HUES6 (cell line): ENCODE data around the gene ARNT2.

Experiments used
- H3K27ac ChIP-seq: 2 replicates; pipeline ENCODE4 v1.7.0; 2013; ENCODE audit warnings: low read depth, mild to moderate bottlenecking, low read length, inconsistent platforms
- H3K27me3 ChIP-seq: 2 replicates; pipeline ENCODE4 v1.6.1; 2013; ENCODE audit warnings: low read length; ENCODE audit not compliant: control insufficient read depth, insufficient read depth
- H3K36me3 ChIP-seq: 2 replicates; pipeline ENCODE4 v1.6.1; 2013; ENCODE audit warnings: low read length; ENCODE audit not compliant: control insufficient read depth, insufficient read depth
- H3K4me1 ChIP-seq: 2 replicates; pipeline ENCODE4 v1.6.1; 2013; ENCODE audit warnings: low read length; ENCODE audit not compliant: control insufficient read depth, insufficient read depth
- H3K4me3 ChIP-seq: 2 replicates; pipeline ENCODE4 v1.5.1; 2013; ENCODE audit warnings: low read depth, low read length
- H3K9ac ChIP-seq: one replicate; pipeline ENCODE4 v1.6.1; 2013; ENCODE audit warnings: mild to moderate bottlenecking, low read length
- H3K9me3 ChIP-seq: 2 replicates; pipeline ENCODE4 v1.6.1; 2013; ENCODE audit warnings: low read depth, low read length; ENCODE audit not compliant: control insufficient read depth, insufficient read depth

ARNT2 gene

GRCh38 chr15:80586161-80586560 lies 182.0 kb downstream of the ARNT2 start:
- no peaks in the 10 kb centered on the region for H3K36me3 ChIP-seq
- no peak overlapping the region for H3K4me3 ChIP-seq
- no peaks in the 10 kb centered on the region for H3K9me3 ChIP-seq
- H3K4me1 ChIP-seq = peaks cover 7% of the 10 kb centered on the region; the same call in 1 of the 2 replicates
- no peak overlapping the region for H3K27ac ChIP-seq
- H3K9ac ChIP-seq = no peak overlapping the region
- H3K27me3 ChIP-seq = no peaks in the 10 kb centered on the region

GRCh38 chr15:80587007-80587406 lies 182.8 kb downstream of the ARNT2 start:
- H3K9ac ChIP-seq = no peak overlapping the region
- peaks cover 7% of the 10 kb centered on the region; the same call in 1 of the 2 replicates for H3K4me1 ChIP-seq
- H3K4me3 ChIP-seq = no peak overlapping the region
- no peak overlapping the region for H3K27ac ChIP-seq
- no peaks in the 10 kb centered on the region for H3K9me3 ChIP-seq
- no peaks in the 10 kb centered on the region for H3K36me3 ChIP-seq
- no peaks in the 10 kb centered on the region for H3K27me3 ChIP-seq

GRCh38 chr15:80587816-80588456 lies 183.8 kb downstream of the ARNT2 start:
- Histone ChIP-seq H3K4me1 (peaks cover 7% of the 10 kb centered on the region; the same call in 1 of the 2 replicates), H3K27ac (no peak overlapping the region), H3K4me3 (no peak overlapping the region), H3K9ac (no peak overlapping the region), H3K27me3 (no peaks in the 10 kb centered on the region), H3K9me3 (no peaks in the 10 kb centered on the region), H3K36me3 (no peaks in the 10 kb centered on the region)

DNA sequence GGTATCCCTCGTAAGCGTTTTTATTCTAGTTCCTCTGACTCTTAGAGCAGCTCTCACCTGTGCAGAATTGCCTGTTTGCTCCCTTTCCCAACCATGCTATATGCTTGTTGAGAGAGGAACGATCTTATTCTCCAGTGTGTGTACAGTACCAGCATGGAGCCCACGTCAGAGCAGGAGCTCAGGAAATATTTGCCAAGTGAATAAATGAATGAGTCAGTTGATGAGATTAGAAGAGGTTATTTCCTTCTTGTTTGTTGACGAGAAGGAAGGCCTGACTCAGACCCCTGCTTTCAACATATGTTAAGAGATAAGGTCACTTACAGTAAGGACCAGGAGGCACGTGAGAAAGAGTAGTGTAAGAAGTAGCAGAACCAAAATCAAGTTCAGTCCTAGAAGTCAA lies 184.6 kb downstream of the ARNT2 start:
- Histone ChIP-seq H3K9ac (no peak overlapping the region), H3K4me1 (peaks cover 7% of the 10 kb centered on the region; the same call in 1 of the 2 replicates), H3K9me3 (no peaks in the 10 kb centered on the region), H3K4me3 (no peak overlapping the region), H3K27ac (no peak overlapping the region), H3K27me3 (no peaks in the 10 kb centered on the region), H3K36me3 (no peaks in the 10 kb centered on the region)

DNA sequence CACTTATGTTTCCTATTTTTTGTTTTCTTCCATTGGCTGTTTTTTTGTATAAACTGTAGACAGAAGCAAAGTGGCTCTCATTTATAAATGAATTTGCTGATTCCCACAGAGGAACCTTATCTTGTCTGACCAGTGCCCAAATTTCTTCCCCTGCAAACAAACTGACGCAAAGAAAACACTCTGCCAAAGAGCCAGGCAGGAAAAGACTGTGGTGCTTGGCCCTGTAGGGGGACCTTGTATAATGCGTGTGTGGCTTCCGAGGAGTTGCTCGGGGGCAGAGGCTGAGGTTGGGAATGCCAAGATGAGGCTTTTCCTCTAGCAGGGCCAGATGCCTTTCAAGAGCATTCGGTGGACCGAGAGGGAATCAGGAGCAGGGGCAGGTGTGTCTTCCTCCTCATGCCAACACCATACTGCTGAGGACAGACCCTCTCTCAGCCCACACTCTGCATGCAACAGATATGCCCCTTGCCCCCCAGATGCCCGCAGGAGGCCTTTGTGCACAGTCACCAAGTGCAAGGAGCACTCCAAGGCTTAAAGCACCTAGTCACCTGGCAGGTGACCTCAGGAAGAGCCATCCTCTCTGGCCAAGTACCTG lies 186.7 kb downstream of the ARNT2 start:
- Histone ChIP-seq H3K4me3 (no peak overlapping the region), H3K36me3 (no peaks in the 10 kb centered on the region), H3K9ac (no peak overlapping the region), H3K4me1 (peaks cover 7% of the 10 kb centered on the region; the same call in 1 of the 2 replicates), H3K27ac (no peak overlapping the region), H3K9me3 (no peaks in the 10 kb centered on the region), H3K27me3 (no peaks in the 10 kb centered on the region)

GRCh38 chr15:80591471-80591870 lies 187.3 kb downstream of the ARNT2 start:
- H3K9ac ChIP-seq = no peak overlapping the region
- no peak overlapping the region for H3K27ac ChIP-seq
- no peaks in the 10 kb centered on the region for H3K27me3 ChIP-seq
- no peaks in the 10 kb centered on the region for H3K9me3 ChIP-seq
- H3K4me3 ChIP-seq = no peak overlapping the region
- no peaks in the 10 kb centered on the region for H3K36me3 ChIP-seq
- H3K4me1 ChIP-seq = peaks cover 7% of the 10 kb centered on the region; the same call in 1 of the 2 replicates

DNA sequence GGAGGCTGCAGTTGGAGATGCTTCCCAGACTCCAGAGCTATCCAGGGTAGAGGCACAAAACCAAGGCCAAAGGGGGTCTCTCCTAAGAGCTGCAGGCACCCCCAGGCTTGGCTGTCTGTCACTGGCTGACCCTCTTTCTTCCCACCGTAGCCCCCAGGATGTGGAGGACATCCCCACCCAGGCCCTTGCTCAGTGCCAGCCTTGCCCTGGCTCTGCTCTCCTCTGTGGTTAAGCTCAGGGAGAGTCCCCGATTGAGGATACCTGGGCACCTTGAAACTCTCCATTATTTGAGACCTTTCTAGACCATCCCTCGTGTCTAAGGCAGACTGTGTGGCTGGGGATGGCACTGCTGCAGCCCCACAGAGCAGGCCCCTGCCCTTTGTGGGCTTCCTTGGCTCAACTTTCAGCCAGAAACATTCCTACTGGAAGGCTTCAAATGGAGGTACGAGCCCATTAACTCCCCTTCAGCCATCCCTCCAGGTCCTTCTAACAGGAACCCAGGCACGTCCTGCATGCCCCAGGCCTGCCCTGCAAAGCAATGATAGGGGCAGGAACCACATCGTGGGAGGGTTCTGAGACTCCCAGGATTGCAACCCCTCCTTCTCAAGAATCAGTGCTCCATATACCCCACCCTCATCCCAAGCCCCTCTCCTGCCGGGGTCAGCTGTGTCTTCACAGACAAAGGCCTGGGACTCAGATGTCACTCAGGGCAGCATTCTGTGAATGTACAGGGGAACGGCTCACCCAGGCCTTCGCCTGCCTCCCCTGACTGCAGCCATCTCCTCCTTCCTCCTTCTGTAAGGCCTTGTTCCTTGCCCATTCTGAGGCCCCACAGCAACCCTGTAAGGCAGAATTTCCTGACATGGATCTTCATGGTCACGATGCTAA lies 188.0 kb downstream of the ARNT2 start:
- no peak overlapping the region for H3K4me3 ChIP-seq
- no peak overlapping the region for H3K9ac ChIP-seq
- no peaks in the 10 kb centered on the region for H3K27me3 ChIP-seq
- peaks cover 2% of the 10 kb centered on the region; the same call in 1 of the 2 replicates for H3K4me1 ChIP-seq
- no peaks in the 10 kb centered on the region for H3K9me3 ChIP-seq
- no peaks in the 10 kb centered on the region for H3K36me3 ChIP-seq
- H3K27ac ChIP-seq = no peak overlapping the region

DNA sequence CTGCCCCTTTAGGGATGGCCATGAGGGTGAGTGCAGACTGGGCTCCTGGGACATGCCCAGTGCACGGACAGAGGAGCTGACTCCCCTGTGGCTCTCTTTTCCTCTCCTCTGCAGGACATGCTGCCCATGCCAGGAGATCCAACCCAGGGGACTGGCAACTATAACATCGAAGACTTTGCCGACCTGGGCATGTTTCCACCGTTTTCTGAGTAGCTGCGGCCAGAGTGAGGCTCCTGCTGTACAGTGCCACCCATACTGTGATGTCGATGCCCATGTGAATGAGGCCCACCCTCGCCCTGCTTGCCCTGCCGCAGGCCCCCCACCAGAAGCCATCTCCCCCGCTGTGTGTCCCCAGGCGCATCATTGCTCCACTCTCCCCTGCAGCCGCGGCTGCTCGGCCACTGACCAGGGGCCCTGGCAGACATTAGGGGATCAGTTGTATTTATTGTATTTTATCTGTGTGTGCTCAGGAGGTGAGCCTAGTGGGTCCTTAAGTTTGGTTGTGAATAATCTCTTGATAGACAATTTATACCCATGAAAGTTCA lies 189.4 kb downstream of the ARNT2 start:
- no peaks in the 10 kb centered on the region for H3K9me3 ChIP-seq
- H3K27ac ChIP-seq = no peak overlapping the region
- H3K9ac ChIP-seq = no peak overlapping the region
- no peaks in the 10 kb centered on the region for H3K36me3 ChIP-seq
- H3K27me3 ChIP-seq = no peaks in the 10 kb centered on the region
- no peak overlapping the region for H3K4me3 ChIP-seq
- no peaks in the 10 kb centered on the region for H3K4me1 ChIP-seq

- Histone ChIP-seq H3K36me3 (no peaks in the 10 kb centered on the region), H3K4me1 (no peaks in the 10 kb centered on the region), H3K4me3 (no peak overlapping the region), H3K9ac (no peak overlapping the region), H3K27me3 (no peaks in the 10 kb centered on the region), H3K27ac (no peak overlapping the region), H3K9me3 (no peaks in the 10 kb centered on the region)
Observed at GRCh38 chr15:80594091-80594889, 190.1 kb downstream of the ARNT2 start.

DNA sequence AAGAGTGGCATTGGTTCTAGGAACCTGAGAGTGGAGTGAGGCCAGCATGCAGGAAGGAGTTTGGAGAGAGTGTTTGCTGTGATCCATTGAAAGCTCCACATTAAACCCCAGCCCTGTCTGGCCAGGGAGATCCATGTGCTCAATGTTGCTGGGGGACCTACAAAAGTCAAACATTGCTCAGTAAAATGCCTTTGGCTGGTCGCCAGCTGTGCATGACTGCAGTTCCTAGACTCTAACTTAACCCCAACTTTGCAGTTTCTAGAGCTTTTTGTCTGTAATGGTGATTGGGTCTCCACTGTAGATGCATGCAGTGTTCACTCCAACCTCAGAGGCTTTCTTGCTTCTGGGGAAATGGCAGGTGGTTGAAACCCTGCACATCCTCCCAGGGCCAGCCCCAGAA lies 191.2 kb downstream of the ARNT2 start:
- H3K4me3 ChIP-seq = no peak overlapping the region
- H3K36me3 ChIP-seq = no peaks in the 10 kb centered on the region
- no peaks in the 10 kb centered on the region for H3K27me3 ChIP-seq
- H3K4me1 ChIP-seq = no peaks in the 10 kb centered on the region
- H3K9me3 ChIP-seq = no peaks in the 10 kb centered on the region
- H3K27ac ChIP-seq = no peak overlapping the region
- no peak overlapping the region for H3K9ac ChIP-seq
